GM19397 (cell line): ENCODE data around the gene PRRG4.
A peak's percentile ranks its signal among the peaks of the same experiment; 100 is the strongest.
"Not testable (repeated sequence)": the region's sequence is repeated elsewhere in the genome, so short reads cannot be mapped to it uniquely, and the experiment has no call there.

Experiments used
- ATAC-seq: cut with Tn5 transposase; IDR thresholded peaks from one replicate; pipeline ENCODE4 v1.9.1; 2021; ENCODE audit warnings: mild to moderate bottlenecking, moderate library complexity; ENCODE audit not compliant: unreplicated experiment

Gene PRRG4

GRCh38 chr11:32830413-32830738 is 649 bp downstream of the PRRG4 start:
- ATAC-seq, result peak; percentile 10

DNA sequence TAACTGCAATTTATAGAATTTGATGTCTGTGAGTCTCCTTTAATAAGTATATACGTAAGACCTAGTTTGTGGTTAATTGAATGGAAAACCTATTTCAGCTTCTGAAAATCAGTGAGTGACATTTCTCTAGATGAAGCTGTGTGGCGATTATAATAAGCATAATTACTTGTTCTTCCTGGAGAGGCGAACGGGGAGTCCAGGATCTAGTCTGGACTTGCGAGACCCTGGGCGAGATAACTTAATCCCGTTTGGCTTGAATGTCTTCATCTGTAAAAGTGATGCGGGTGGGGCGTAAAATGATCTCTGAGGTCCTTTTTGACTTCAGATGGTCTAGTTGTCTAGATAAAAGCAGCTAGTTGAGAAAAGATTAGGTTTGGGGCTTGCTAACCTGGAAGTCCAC is 1.1 kb downstream of the PRRG4 start:
- no peak for ATAC-seq

GRCh38 chr11:32831221-32831620 is 1.5 kb downstream of the PRRG4 start:
- ATAC-seq, result no peak

GRCh38 chr11:32833921-32834320 is 4.2 kb downstream of the PRRG4 start:
- no peak for ATAC-seq

GRCh38 chr11:32836946-32837345 is 7.2 kb downstream of the PRRG4 start:
- ATAC-seq, result no peak

GRCh38 chr11:32838505-32839274 is 9.0 kb downstream of the PRRG4 start:
- ATAC-seq, result no peak

DNA sequence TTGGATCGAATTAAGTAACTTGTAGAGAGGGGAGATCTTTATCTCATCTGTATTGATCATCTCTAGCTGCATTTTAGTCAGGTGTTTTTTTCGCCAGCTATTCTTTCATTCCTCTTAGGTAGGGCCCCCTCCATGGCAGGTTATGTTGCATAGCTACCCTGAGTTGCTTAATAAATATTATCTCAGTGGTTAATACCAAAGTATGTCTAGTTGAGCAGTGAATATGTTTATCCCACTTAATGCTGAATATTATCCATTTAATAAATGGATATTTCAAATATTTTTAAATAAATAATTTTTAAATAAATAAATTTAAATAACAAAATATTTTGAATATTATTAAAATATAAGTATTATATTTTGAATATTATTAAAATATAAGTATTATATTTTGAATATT is 9.6 kb downstream of the PRRG4 start:
- ATAC-seq, result no peak

DNA sequence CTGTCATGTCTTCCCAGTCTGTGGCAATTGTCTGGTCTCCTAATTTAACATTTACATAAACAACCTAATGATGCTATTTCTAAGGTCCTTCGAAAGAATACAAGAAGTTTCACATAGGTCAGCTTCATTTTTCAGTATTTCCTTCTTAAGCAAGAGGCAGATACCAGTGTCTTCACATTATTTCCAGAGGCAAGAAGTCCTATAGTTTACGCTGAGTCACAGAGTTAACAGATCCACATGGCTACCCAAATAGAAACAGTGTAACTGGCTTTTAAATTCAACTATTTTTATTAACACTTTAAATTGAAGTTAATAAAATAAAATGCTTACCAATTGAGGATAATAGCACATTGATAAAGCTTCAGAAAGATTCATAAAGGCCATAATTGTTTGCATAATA is 10.9 kb downstream of the PRRG4 start:
- ATAC-seq, result no peak

DNA sequence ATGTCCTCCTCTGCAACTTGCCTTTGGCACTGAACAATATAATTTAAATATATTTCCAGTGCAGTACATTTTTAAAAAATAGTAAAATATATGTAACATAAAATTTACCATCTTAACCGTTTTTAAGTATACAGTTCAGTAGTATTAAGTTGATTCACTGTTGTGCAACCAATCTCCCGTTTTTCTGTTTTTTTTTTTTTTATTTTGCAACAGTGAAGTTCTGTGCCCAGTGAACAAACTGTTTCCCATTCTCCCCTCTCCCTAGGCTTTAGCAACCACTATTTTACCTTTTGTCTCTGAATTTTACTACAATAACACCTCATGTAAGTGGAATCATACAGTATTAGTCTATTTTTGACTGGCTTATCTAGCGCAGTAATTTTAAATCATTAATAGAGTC is 13.8 kb downstream of the PRRG4 start:
- ATAC-seq, result no peak

- no peak for ATAC-seq
Observed at GRCh38 chr11:32847511-32847910, 17.8 kb downstream of the PRRG4 start.

DNA sequence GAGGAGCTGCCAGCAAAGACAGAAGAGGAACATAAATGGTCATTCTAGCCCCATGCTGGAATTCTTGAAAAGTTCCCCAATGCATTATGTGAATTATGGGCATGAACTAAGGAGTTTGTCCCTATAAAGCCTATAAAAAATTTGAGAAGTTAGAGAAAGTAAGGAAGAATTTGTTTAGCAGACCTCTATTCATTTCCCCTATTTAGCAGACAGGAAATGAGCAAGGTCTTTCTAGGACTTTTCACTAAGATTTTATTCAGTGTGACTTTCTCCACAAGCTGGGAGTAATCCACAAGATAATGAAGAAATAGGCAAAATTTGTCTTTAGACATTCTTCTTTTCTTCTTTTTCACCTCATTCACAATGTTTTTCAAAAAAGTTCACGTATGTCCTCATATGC is 20.0 kb downstream of the PRRG4 start:
- no peak for ATAC-seq

DNA sequence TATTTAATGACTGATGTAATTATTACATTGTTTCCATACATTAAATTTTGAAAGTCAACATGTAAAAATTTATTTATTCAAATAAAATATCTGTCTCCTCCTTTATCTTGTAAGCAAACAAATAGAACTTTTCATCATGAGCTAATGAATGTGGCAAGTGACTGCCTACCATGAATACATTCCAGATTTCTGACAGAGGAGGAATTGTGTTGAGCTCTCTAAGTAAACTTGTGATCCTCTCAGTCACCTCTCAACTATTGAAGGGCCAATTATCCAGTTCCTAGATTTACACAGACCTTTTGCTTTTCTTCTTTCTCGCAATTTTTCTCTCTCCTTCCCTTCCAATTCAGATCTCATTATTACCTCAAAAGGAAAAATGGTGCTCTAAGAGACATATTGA is 21.5 kb downstream of the PRRG4 start:
- ATAC-seq, result no peak

DNA sequence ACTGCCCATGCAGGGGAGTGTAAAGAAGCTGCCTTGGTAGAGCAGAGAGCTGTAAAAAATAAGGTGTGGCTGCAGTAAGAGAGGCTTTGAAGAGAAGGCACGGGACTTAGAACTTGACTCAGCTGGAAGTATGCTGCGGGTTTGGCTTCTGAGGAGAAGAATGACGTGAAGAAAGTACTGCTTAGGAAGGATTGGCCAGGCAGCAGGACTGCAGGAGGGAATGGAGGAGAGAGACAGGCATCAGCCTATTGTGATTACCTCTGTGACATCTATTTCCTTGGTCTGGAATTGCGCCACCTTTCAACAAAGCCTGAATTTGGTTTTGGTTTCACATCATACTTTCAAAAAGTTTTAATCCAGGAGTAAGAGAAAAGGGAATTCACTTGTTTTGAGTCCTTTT is 22.5 kb downstream of the PRRG4 start:
- no peak for ATAC-seq

DNA sequence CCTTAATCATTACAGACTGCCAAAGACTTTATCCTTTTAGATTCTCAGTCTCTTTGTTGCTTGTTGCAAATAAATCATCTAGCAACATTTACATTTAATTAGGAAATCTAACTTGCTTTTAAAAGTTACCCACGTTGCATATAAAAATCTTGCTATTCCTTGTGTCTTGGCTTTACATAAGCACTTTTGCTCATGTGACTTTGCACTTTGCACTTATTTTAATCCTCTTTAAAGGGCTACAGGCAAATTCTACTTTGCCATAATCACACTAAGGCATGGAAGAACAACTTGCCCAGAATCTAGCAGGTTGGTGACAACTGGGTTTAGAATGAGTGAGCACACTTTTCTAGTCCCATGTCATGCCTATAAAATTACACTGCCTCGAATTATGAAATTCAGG is 25.9 kb downstream of the PRRG4 start:
- no peak for ATAC-seq

- no peak for ATAC-seq
Observed at GRCh38 chr11:32858731-32859130, 29.0 kb downstream of the PRRG4 start.

- no peak for ATAC-seq
Observed at GRCh38 chr11:32861850-32862577, 32.3 kb downstream of the PRRG4 start.

- ATAC-seq, result no peak
Observed at GRCh38 chr11:32864555-32864954, 34.8 kb downstream of the PRRG4 start.

DNA sequence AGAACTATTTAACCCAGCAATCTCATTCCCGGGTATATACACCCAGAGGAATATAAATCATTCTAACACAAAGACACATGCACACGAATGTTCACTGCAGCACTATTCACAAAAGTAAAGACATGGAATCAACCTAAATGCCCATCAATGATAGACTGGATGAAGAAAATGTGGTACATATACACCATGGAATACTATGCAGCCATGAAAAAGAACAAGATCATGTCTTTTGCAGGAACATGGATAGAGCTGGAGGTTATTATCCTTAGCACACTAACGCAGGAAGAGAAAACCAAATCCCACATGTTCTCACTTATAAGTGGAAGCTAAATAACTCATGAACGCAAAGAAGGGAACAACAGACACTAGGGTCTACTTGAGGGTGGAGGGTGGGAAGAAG is 39.0 kb downstream of the PRRG4 start:
- ATAC-seq, result not testable (repeated sequence)

DNA sequence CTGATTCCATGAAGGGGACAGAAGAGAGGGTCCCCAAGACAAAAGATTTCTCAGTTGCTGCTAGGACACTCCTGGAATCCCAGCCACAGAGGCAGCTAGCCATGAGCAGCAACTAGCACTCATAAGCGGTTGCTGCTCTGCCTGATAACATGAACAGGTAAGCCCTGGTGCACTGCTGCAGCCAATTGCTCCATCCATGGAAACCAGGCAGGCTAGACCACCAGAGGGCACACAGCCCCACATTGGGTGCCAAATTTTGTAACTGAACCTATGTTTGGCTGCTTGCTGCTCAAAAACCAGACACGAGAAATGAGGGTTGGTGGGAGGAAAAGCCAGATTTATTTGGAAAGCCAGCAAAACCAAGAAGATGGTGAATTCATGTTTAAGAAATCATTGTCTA is 40.9 kb downstream of the PRRG4 start:
- no peak for ATAC-seq

- ATAC-seq, result no peak
Observed at GRCh38 chr11:32874132-32874531, 44.4 kb downstream of the PRRG4 start.

- no peak for ATAC-seq
Observed at GRCh38 chr11:32881286-32881685, 51.6 kb downstream of the PRRG4 start.

GRCh38 chr11:32883421-32883820 is 53.7 kb downstream of the PRRG4 start:
- ATAC-seq, result no peak

DNA sequence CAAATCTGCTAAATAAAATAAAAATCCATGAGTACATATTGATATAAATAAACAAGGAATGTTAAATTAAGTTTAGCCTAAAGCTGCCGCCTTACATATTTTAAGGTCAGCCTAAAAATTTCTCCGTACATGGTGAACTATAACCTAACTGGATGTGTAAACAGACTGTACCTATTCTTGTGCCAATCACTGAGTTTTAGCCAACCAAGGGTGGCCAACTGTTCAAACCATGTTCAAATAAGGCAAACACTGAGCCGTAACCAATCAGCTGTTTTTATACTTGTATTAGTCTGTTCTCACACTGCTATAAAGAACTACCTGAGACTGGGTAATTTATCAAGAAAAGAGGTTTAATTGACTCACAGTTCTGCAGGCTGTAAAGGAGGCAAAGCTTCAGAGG is 54.3 kb downstream of the PRRG4 start:
- no peak for ATAC-seq
